Stimulated activated CD4-positive, alpha-beta T cell treated with anti-CD3 and anti-CD28 coated beads, Interleukin-2, amount 100 ng/mL, for 4 hours (primary cell): ENCODE measurements around the gene NEAT1.
A peak's percentile ranks its signal among the peaks of the same experiment; 100 is the strongest.

Source experiments
- DNase-seq: peaks from one replicate; pipeline ENCODE4 v3.0.0-alpha.2; 2020; ENCODE audit warnings: low read depth

NEAT1 gene

DNA sequence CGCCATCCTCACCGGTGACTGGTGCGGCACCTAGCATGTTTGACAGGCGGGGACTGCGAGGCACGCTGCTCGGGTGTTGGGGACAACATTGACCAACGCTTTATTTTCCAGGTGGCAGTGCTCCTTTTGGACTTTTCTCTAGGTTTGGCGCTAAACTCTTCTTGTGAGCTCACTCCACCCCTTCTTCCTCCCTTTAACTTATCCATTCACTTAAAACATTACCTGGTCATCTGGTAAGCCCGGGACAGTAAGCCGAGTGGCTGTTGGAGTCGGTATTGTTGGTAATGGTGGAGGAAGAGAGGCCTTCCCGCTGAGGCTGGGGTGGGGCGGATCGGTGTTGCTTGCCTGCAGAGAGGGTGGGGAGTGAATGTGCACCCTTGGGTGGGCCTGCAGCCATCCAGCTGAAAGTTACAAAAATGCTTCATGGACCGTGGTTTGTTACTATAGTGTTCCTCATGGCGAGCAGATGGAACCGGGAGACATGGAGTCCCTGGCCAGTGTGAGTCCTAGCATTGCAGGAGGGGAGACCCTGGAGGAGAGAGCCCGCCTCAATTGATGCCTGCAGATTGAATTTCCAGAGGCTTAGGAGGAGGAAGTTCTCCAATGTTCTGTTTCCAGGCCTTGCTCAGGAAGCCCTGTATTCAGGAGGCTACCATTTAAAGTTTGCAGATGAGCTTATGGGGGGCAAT is 1.1 kb downstream of the NEAT1 start:
- DNase-seq = no peak

DNA sequence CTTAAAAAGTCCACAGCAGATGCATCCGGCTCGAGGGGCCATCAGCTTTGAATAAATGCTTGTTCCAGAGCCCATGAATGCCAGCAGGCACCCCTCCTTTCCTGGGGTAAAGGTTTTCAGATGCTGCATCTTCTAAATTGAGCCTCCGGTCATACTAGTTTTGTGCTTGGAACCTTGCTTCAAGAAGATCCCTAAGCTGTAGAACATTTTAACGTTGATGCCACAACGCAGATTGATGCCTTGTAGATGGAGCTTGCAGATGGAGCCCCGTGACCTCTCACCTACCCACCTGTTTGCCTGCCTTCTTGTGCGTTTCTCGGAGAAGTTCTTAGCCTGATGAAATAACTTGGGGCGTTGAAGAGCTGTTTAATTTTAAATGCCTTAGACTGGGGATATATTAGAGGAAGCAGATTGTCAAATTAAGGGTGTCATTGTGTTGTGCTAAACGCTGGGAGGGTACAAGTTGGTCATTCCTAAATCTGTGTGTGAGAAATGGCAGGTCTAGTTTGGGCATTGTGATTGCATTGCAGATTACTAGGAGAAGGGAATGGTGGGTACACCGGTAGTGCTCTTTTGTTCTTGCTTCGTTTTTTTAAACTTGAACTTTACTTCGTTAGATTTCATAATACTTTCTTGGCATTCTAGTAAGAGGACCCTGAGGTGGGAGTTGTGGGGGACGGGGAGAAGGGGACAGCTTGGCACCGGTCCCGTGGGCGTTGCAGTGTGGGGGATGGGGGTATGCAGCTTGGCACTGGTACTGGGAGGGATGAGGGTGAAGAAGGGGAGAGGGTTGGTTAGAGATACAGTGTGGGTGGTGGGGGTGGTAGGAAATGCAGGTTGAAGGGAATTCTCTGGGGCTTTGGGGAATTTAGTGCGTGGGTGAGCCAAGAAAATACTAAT is 1.9 kb downstream of the NEAT1 start:
- DNase-seq = peak; percentile 59

DNA sequence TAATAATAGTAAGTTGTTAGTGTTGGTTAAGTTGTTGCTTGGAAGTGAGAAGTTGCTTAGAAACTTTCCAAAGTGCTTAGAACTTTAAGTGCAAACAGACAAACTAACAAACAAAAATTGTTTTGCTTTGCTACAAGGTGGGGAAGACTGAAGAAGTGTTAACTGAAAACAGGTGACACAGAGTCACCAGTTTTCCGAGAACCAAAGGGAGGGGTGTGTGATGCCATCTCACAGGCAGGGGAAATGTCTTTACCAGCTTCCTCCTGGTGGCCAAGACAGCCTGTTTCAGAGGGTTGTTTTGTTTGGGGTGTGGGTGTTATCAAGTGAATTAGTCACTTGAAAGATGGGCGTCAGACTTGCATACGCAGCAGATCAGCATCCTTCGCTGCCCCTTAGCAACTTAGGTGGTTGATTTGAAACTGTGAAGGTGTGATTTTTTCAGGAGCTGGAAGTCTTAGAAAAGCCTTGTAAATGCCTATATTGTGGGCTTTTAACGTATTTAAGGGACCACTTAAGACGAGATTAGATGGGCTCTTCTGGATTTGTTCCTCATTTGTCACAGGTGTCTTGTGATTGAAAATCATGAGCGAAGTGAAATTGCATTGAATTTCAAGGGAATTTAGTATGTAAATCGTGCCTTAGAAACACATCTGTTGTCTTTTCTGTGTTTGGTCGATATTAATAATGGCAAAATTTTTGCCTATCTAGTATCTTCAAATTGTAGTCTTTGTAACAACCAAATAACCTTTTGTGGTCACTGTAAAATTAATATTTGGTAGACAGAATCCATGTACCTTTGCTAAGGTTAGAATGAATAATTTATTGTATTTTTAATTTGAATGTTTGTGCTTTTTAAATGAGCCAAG is 2.7 kb downstream of the NEAT1 start:
- peak; percentile 84 for DNase-seq

DNA sequence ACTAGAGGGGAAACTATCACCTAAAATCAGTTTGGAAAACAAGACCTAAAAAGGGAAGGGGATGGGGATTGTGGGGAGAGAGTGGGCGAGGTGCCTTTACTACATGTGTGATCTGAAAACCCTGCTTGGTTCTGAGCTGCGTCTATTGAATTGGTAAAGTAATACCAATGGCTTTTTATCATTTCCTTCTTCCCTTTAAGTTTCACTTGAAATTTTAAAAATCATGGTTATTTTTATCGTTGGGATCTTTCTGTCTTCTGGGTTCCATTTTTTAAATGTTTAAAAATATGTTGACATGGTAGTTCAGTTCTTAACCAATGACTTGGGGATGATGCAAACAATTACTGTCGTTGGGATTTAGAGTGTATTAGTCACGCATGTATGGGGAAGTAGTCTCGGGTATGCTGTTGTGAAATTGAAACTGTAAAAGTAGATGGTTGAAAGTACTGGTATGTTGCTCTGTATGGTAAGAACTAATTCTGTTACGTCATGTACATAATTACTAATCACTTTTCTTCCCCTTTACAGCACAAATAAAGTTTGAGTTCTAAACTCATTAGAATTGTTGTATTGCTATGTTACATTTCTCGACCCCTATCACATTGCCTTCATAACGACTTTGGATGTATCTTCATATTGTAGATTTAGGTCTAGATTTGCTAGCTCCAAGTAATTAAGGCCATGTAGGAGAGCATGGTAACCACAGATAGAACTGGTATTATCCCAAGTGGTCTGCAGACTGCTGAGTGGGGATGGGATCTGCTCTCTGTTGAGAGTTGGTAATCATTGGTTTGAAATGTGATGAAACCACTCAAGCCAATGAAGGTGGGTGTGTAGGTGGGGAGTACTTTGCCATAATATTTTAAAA is 3.6 kb downstream of the NEAT1 start:
- no peak for DNase-seq

DNA sequence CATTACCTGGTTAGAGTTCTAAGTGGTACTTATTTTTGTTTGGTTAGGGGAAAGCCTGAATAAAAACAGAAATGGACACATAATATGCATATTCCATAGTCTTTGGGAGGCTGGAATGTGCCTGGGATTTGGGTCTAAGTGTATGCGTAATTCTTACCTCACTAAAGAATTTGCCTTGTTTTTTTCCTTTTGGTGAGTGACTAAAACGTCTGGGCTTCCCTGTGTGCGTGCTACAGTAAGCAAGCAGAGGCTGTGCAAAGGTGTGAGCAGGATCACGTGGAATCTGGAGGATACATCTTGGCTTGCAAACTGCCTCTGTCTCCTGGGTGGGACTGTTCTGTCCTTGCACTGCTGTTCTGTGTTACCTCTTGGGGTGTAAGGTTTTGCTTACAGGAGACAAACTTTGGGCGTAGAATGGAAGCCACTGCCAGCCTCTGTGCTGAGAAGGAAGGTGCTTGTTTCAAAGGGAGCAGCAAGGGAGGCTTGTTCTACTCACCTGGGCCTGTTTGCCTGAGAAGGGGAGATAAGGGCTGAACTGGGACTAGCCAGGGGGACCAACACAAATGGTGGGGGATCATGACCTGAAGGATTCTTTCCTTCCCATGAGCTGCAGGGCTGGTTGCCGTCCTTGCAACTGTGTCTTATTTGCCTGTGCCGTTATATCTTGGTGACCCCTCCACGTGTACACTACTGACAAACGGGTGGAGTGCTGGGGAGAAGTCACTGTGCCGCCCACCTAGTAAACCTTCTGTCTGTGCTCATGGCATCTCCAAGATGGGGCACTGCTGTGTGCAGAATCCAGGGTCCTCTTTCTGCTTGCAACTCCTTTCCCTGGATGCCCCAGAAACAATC is 4.5 kb downstream of the NEAT1 start:
- DNase-seq = no peak

DNA sequence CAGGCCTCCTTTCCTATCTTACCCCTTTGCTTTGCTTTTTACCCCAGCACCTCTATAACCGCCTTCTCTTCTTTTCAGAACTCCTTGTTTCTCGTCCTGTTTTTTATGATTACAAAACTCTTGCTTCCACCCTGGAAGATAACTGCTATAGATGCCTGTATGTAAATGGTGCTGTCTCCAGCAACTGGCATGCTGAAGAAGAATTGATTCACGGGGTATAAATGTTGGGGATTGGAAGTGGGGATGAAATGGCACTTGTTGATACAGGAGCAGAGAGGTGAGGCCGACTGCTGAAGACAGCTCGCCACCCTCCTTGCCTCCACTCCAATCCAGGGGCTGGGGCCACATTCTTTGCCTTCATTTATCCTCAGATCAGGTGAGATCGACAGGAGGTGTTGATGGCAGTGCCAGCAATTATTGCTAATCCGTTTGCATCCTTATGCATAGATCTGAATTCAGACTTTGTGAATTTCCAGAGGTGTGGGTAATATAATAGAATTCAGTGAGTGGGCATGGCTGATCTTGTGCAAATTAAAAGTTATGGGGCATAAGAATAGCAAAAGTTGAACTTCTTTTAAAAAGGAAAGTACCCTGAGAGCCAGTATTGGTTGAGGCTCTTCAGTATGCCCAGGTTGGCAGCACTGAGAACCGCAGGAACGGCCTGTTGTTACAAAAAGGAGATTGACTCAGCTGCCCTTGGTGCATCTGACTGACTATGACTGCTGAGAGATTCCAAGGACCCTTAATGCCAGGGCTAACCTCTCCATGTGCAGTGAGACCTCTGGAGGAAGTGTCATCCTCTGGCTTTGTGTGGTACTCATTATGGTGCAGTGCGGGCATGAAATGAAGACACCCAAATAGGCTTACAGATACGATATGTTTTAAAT is 5.3 kb downstream of the NEAT1 start:
- DNase-seq = no peak

DNA sequence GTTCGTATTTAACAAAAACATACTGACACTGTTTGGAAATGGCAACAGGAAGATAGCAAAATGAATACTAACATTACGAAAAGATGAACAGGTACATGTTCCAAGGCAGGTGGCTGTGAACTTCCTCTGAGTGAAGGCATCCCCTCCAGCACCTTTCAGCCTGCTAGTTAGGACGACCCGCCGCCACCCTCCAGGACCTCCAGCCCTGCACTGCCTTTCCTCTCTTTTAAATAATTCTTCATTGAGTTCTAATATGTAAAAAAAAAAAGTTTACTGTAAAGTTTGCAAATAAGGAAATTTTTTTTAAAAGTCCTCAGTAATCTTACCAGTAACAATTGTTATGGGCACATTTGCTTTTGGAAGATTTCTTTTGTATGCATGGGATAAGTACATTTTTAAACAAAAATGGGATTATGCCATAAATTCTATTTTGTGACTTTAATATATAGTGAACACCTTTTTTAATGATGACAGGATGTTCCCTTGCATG is 6.0 kb downstream of the NEAT1 start:
- DNase-seq = no peak

DNA sequence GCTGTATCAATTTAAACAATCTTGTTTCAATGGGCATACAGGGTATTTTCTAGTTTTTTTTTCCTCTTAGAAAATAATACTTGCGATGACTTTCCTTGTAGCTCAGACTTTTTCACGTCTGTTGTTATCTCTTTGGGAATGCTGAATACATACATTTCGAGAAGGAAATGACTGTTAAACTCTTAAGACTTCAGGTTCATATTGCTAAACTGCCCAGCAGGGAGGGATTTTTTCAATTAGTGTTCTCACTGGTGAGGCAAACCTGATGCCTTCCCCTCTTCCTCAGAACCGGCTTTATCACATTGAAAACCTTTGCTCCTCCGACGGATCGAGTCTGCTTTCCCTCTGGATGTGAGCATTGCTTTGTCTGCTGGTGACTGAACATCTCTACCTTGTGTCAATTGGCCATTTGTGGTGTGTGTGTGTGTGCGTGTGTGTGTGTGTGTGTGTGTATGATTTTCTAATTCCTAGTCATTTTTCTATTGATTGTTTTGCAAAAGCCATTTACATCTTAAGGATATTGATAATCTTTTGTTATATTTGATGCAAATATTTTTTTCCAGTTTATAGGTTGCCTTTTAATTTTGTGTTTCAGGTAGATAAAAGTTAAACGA is 6.6 kb downstream of the NEAT1 start:
- DNase-seq = no peak

DNA sequence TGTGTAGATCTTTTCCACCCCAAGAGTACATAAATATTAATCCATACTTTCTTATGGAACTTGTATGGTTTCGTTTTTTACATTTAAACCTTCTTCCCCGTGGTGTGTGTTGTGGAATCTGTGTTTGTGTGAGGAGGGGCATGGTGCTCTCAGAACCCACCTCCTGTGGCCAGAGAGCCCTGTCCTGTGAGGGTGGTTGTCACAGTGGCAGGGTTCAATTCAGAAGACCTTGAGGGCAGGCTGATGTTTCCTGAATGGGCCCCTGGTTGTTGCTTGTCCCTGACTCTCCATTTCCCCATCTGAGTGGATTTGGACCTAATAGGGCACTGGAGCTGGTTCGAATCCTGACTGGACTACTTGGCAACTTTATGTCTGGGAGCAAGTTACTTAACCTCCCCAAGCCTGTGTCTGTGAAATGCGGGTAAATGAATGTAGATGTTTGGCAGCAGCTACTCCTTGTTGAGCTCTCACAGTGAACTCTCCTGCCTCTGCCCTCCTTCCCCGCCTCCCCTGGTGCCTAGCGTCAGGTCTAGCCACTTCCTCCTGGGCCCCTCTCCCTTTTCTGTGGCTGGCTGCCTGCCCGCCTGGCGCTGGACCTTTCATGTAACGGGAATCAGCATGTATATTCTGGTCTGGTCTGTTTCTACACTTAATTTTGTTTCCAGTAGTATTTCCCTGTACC is 7.3 kb downstream of the NEAT1 start:
- DNase-seq = no peak

DNA sequence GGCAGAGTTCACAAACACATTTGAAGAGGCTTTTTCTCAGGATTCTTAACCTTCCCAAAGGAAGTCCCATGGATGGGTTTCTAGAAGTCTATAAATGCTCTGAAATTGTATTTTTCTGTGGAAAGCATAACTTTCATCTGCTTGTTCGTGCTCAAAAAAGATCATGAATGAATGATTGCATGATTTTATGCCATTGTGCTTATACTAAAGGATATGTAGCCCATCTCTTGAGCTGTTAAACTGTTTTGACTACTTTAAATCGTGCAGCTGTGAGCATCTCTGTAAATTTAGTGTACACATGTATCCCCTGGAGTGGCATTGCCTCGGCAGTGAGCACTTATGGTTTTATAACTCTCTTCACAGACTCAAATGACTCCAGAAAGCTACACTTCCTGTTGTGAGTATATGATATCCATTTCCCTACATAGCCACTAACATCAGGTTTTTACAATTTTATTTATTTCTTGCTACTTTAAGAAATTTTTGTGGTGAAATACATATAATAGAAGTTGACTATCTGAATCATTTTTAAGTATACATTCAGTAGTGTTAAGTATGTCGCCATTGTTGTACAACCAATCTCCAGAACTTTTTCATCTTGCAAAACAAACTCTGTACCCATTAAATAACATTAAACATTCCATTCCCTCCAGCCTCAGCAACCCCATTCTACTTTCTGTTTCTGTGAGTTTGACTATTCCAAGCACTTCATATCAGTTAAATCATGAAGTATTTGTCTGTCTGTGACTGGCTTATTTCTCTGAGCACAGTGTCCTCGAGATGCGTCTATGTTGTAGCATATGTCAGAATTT is 8.0 kb downstream of the NEAT1 start:
- DNase-seq = no peak

DNA sequence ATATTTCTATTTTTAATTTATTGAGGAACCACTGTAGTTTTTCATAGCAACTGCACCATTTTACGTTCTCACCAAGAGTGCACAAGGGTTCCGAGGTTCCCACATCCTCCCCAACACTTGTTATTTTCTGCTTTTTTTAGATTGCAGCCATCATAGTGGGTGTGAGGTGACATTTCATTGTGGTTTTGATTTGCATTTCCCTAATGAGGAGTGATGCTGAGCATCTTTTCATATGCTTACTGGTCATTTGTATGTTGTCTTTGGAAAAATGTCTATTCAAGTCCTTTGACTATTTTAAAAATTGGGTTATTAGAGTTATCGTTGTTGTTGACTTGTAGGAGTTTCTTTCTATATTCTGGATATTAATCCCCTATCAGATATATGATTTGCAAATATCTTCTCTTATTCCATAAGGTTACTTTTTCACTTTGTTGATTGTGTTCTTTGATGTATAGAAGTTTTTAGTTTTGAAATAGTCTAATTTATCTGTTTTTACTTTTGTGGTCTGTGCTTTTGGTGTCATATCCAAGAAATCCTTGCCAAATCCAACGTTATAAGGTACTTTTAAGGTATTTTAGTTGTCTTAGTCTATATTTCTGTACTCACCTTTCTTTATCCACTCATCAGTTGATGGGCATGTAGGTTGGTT is 9.0 kb downstream of the NEAT1 start:
- DNase-seq = no peak

DNA sequence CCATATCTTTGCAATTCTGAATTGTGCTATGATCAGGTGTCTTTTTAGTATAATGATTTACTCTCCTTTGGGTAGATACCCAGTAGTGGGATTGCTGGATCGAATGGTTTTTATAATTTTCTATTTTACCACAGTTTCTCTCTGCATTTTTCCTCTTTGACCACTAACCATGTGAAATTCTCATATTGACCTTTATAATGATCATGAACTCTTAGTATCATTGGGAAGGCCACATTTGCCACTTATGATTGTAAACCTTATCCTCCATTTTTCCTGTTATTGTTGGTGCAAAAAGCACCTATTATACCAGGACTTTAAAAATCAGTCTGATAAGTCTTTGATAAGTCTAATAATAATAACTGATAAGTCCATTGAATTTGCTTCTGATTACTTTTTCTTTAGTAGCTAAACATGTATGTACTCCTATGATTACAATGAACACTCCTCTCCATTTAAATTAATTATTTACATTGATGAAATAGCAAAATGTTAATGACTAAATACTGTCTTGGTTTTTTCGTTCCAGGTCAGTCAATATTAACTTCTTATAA is 9.6 kb downstream of the NEAT1 start:
- DNase-seq = no peak

DNA sequence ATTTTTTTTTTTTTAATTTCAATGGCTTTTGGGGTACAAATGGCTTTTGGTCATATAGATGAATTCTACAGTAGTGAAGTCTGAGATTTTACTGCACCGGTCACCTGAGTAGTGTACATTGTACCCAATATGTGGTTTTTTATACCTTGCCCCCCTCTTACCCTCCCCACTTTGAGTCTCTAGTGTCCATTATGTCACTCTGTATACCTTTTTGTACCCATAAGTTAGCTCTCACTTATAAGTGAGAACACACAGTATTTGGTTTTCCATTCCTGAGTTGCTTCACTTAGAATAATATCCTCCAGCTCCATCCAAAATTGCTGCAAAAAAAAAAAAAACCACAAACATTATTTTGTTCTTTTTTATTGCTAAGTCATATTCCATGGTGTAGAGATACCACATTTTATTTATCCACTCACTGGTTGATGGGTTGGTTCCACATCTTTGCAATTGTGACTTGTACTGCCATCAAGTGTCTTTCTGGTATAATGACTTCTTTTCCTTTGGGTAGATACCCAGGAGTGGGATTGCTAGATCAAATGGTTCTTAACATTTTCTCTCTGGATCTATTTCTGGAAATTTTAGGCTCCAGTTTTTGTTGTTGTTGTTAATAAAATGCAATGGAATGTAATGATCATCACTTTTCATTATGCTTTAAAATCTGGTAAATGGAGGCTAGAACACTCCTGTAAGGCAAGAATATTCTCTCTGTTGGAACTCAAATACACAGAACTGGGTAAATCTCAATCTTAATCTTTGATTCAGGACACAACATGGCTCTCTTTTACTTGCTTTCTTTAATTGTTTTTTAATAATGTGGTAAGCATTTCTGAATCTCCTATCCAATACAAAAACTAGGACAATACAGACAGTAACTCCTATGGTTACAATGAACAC is 10.3 kb downstream of the NEAT1 start:
- no peak for DNase-seq

DNA sequence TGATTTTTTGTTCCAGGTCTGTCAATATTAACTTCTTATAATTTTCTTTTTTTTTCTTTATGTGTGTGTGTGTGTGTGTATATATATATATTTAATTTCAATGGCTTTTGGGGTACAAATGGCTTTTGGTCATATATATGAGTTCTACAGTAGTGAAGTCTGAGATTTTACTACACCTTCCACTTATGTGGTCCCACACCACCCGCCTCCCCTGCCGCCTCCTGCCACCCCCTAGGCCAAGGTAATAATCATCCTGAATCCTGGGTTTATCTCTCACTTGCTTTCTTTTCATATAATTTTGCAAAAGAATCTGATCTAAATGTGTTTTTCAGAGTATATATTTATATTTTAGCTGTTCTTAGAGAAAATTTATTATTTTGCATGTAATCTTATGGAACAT is 11.1 kb downstream of the NEAT1 start:
- DNase-seq = no peak

DNA sequence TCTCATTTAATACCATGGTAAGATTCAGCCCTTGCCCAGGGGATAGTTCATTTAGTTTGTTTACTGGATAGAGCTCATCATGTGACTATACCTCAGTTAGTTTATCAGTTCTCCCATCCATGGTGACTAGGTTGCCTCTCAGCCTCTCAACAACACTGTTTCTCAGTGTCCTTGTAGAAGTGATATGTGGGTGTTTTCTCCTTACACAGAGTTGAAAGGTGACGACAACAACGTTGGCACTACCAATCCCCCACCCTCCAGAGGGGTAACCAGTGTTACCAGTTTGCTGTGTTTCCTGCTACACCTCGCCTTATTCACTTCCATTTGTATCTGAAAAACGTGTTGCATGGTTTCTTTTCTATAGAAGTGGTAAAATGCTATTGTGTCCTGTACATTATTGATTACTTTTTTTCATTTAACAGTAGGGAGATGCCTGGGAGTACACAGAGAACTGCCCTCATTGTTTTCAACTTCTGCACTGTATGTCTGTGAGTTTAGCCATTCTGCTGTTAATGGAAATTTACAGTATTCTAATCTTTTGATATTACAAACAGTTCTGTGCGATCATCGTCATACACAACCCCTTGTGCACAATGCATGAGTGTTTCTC is 11.6 kb downstream of the NEAT1 start:
- DNase-seq = no peak
